PFSK-1 (cell line): ENCODE results near the gene CCNJL.

Source experiments
- FOXP2 ChIP-seq: optimal IDR thresholded peaks from 2 replicates; pipeline ENCODE3; 2011; ENCODE audit warnings: borderline replicate concordance, control low read depth, inconsistent platforms; ENCODE audit not compliant: insufficient read depth; ENCODE audit errors: extremely low read length, extremely low read depth
- POLR2AphosphoS5 ChIP-seq: IDR thresholded peaks from 2 replicates; pipeline ENCODE4 v1.6.1; 2012; ENCODE audit warnings: low read depth, mild to moderate bottlenecking, control low read depth, low read length, moderate library complexity
- SIN3A ChIP-seq: IDR thresholded peaks from 2 replicates; pipeline ENCODE4 v1.6.1; 2012; ENCODE audit warnings: mild to moderate bottlenecking, low read length, moderate library complexity, borderline replicate concordance; ENCODE audit not compliant: insufficient read depth
- TAF1 ChIP-seq: IDR thresholded peaks from 2 replicates; pipeline ENCODE4 v1.6.1; 2012; ENCODE audit warnings: low read length, control low read depth, borderline replicate concordance; ENCODE audit not compliant: insufficient read depth
- TF ChIP-seq, protein P1 (sequence below), 2 experiments: IDR thresholded peaks; 2 replicates each; pipeline versions ENCODE4 v1.6.1 to v1.8.0; 2011 to 2012; ENCODE audit warnings: low read depth in 2 of 2, low read length in 2 of 2, control low read depth in 1 of 2, inconsistent platforms in 1 of 2, mild to moderate bottlenecking in 1 of 2, moderate library complexity in 1 of 2; ENCODE audit not compliant: insufficient read depth in 1 of 2

Gene CCNJL

DNA sequence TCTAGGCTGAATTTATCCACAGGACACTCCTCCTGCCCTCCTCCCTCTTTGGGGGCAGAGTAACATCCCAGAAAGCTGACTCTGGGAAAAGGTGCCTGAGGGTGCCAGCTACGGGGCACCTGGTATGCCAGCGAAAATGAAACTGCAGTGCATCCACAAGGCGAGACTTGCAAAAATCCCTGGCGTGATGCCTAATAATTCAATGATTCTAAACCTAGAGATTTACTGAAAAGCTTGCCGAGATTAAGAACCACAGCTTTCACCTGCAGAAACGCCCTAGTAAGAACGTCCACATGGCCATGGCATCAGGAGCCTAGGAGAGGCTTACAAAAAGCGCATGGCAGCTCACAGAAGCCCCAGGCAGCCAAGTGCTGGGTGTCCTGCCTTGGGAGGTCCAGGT lies 20.9 kb downstream of the CCNJL start:
- TF ChIP-seq, protein P1, sequence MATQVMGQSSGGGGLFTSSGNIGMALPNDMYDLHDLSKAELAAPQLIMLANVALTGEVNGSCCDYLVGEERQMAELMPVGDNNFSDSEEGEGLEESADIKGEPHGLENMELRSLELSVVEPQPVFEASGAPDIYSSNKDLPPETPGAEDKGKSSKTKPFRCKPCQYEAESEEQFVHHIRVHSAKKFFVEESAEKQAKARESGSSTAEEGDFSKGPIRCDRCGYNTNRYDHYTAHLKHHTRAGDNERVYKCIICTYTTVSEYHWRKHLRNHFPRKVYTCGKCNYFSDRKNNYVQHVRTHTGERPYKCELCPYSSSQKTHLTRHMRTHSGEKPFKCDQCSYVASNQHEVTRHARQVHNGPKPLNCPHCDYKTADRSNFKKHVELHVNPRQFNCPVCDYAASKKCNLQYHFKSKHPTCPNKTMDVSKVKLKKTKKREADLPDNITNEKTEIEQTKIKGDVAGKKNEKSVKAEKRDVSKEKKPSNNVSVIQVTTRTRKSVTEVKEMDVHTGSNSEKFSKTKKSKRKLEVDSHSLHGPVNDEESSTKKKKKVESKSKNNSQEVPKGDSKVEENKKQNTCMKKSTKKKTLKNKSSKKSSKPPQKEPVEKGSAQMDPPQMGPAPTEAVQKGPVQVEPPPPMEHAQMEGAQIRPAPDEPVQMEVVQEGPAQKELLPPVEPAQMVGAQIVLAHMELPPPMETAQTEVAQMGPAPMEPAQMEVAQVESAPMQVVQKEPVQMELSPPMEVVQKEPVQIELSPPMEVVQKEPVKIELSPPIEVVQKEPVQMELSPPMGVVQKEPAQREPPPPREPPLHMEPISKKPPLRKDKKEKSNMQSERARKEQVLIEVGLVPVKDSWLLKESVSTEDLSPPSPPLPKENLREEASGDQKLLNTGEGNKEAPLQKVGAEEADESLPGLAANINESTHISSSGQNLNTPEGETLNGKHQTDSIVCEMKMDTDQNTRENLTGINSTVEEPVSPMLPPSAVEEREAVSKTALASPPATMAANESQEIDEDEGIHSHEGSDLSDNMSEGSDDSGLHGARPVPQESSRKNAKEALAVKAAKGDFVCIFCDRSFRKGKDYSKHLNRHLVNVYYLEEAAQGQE (IDR thresholded peaks at IDR 0.05; ENCODE audit: insufficient read depth in 1 of 2, low read depth in 2 of 2, low read length in 2 of 2): no peak
- no peak for TF ChIP-seq TAF1
- TF ChIP-seq POLR2AphosphoS5: no peak
- TF ChIP-seq SIN3A: no peak
- no peak for TF ChIP-seq FOXP2

DNA sequence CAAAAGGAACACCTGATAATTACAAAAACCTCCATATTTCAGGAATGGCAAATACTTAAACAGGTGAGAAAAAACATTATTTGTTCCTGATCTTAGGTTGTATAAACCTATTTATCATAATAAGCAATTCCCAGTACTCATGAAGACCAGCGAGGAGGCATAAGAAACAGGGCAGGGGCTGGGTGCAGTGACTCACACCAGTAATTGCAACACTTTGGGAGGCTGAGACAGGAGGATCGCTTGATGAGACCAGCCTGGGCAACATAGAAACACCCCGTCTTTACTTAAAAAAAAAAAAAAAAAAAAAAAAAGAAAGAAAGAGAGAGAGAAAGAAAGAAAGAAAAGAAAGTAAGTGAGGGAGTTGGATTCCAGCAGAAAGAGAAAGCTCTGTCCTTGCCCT lies 21.6 kb downstream of the CCNJL start:
- TF ChIP-seq POLR2AphosphoS5: no peak
- TF ChIP-seq, protein P1 (IDR thresholded peaks at IDR 0.05; ENCODE audit: insufficient read depth in 1 of 2, low read depth in 2 of 2, low read length in 2 of 2): no peak
- TF ChIP-seq FOXP2: no peak
- TF ChIP-seq TAF1: no peak

DNA sequence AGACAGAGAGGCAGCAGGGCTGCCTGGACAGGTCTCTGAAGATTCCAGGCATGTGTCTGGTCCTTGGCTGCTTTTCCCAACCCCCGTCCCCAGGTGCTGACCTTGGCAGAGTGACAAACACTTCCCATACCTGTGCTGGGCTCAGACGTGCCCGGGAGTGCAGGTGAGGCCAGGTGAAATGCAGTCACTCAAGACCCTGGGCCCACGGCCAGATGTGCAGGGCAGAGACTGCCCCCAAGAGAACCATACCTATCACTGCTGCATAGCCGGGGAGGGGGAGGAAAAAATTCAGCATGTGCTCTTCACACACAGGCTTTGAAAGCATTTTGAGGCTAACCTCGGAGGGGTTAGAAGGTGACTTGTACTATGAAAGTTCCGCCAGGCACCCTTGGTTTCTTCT lies 22.6 kb downstream of the CCNJL start:
- no peak for TF ChIP-seq TAF1
- no peak for TF ChIP-seq POLR2AphosphoS5

DNA sequence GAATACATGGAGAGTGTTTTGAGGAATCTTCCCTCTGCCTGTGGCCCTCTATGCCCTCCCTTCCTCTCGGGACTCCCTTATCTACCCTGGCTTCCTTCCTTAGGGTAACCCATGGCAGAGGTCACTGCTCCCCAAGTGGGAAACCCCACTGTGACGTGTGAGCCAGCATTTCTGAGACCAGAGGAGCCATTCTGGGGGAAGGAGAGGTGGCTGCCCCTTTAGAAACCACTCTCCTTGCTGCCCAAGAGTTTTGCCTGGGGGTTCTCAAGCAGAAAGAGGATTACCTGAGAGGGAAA lies 23.1 kb downstream of the CCNJL start:
- TF ChIP-seq POLR2AphosphoS5: no peak
- TF ChIP-seq, protein P1 (IDR thresholded peaks at IDR 0.05; ENCODE audit: insufficient read depth in 1 of 2, low read depth in 2 of 2, low read length in 2 of 2): no peak
- TF ChIP-seq FOXP2: no peak
- TF ChIP-seq SIN3A: no peak
- no peak for TF ChIP-seq TAF1

DNA sequence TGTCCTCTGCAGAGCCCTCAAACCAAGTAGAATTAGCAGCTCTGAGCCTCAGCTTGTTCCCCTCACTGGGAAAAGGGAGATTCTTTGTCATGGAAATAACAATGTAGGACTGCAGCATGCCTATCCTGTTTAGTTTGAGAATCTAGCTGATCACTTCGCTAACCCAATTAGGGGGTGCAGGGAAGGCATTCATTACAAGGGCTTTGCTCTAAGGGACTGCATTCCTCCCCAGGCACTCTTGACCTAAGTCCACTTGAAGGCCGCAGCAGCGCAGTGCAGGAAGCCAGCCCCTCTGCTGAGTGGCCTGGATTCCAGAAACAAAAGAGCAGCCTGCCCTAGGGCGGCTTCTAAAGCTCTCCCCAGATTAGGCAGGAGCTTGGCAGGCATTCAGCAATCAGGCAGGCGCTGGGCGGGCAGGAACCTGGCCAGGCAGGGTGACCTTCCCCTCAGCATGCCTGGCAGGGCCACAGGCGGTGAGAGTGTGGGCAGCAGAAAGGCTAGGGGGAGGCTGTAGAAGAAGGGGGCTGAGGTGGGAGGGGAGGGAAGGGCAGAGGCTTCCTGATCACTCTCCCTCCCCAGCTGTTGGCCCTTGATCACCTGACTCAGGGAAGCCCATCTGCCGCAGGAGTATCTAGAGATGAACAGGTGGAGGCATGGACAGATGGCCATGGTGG lies 24.8 kb downstream of the CCNJL start:
- TF ChIP-seq TAF1 (no peak), SIN3A (no peak), POLR2AphosphoS5 (no peak), FOXP2 (no peak)
- TF ChIP-seq, protein P1 (IDR thresholded peaks at IDR 0.05; ENCODE audit: insufficient read depth in 1 of 2, low read depth in 2 of 2, low read length in 2 of 2): no peak
